ENCODE results near the gene TLR6.
"Not testable (repeated sequence)": the region's sequence is repeated elsewhere in the genome, so short reads cannot be mapped to it uniquely, and the experiment has no call there.

Gene TLR6

GRCh38 chr4:38818441-38818976 is 38.1 kb downstream of the TLR6 start:
- no peak for ATAC-seq
- TF ChIP-seq TOX (CRISPR knock-in tag; IDR thresholded peaks at IDR 0.05; ENCODE audit: borderline replicate concordance): no peak
- no peak for TF ChIP-seq POU6F1 (CRISPR knock-in tag; IDR thresholded peaks at IDR 0.05; ENCODE audit: borderline replicate concordance, low read depth)
- no peak for TF ChIP-seq CSDC2 (CRISPR knock-in tag; IDR thresholded peaks at IDR 0.05)
- TF ChIP-seq TCF4 (CRISPR knock-in tag; IDR thresholded peaks at IDR 0.05; ENCODE audit: borderline replicate concordance): no peak
- no peak for TF ChIP-seq TSHZ2 (CRISPR knock-in tag; IDR thresholded peaks at IDR 0.05)

GRCh38 chr4:38815885-38816782 is 40.5 kb downstream of the TLR6 start:
- TF ChIP-seq TSHZ2 (CRISPR knock-in tag; IDR thresholded peaks at IDR 0.05): no peak
- TF ChIP-seq ZNF8 (CRISPR knock-in tag; IDR thresholded peaks at IDR 0.05): no peak
- no peak for TF ChIP-seq ZC3H10 (CRISPR knock-in tag; IDR thresholded peaks at IDR 0.05)
- no peak for TF ChIP-seq ZFP30 (CRISPR knock-in tag; IDR thresholded peaks at IDR 0.05)
- TF ChIP-seq OSR1 (CRISPR knock-in tag; IDR thresholded peaks at IDR 0.05): no peak
- ATAC-seq: no peak

- no peak for ATAC-seq
- no peak for TF ChIP-seq ISL1 (CRISPR knock-in tag; IDR thresholded peaks at IDR 0.05)
- TF ChIP-seq POU6F1 (CRISPR knock-in tag; IDR thresholded peaks at IDR 0.05; ENCODE audit: borderline replicate concordance, low read depth): no peak
- no peak for TF ChIP-seq GLIS3 (CRISPR knock-in tag; IDR thresholded peaks at IDR 0.05)
- TF ChIP-seq PATZ1 (CRISPR knock-in tag; IDR thresholded peaks at IDR 0.05; ENCODE audit: borderline replicate concordance): no peak
- no peak for TF ChIP-seq RARB (CRISPR knock-in tag; IDR thresholded peaks at IDR 0.05)
- no peak for TF ChIP-seq OSR1 (CRISPR knock-in tag; IDR thresholded peaks at IDR 0.05)
These were observed 42.2 kb downstream of the TLR6 start for GRCh38 chr4:38814386-38814785.

- TF ChIP-seq TOX (CRISPR knock-in tag; IDR thresholded peaks at IDR 0.05; ENCODE audit: borderline replicate concordance): no peak
- no peak for ATAC-seq
These were observed 45.3 kb downstream of the TLR6 start for GRCh38 chr4:38811297-38811696.

- ATAC-seq: not testable (repeated sequence)
These were observed 49.2 kb downstream of the TLR6 start for GRCh38 chr4:38807462-38807861.

- ATAC-seq: not testable (repeated sequence)
These were observed 50.4 kb downstream of the TLR6 start for GRCh38 chr4:38806251-38806650.

All from SK-N-SH treated with all-trans-retinoic acid at 6 μM for 48 hours (cell line).